ENCODE results near the gene FRY.

DNA sequence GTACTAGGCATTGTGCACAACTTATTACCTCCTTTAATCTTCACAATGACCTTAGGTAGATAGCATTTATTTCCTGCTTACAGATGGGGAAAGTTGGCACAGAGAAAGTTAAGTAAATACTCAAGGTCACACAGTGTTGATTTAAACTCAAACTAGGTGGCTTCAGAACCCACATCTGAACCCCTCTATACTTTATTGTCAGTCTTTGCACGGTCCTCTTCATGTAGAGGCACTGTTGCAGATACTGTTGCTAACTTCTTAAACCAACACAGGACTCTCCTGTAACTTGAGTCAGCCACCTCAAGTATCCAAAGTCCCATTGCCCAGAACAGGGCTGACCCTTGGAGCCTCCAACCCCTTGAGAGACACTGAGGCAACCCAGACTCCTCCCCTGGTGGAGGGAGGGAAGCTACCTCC lies 48.8 kb downstream of the FRY start:
- TF ChIP-seq, protein P1, sequence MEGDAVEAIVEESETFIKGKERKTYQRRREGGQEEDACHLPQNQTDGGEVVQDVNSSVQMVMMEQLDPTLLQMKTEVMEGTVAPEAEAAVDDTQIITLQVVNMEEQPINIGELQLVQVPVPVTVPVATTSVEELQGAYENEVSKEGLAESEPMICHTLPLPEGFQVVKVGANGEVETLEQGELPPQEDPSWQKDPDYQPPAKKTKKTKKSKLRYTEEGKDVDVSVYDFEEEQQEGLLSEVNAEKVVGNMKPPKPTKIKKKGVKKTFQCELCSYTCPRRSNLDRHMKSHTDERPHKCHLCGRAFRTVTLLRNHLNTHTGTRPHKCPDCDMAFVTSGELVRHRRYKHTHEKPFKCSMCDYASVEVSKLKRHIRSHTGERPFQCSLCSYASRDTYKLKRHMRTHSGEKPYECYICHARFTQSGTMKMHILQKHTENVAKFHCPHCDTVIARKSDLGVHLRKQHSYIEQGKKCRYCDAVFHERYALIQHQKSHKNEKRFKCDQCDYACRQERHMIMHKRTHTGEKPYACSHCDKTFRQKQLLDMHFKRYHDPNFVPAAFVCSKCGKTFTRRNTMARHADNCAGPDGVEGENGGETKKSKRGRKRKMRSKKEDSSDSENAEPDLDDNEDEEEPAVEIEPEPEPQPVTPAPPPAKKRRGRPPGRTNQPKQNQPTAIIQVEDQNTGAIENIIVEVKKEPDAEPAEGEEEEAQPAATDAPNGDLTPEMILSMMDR (conservative IDR thresholded peaks at IDR 0.05) = no peak
- no peak for TF ChIP-seq EZH2 (IDR thresholded peaks at IDR 0.05; ENCODE audit: low read depth)

Measured in PC-9 (cell line).